Stimulated activated CD8-positive, alpha-beta memory T cell treated with anti-CD3 and anti-CD28 coated beads, Interleukin-2, amount 100 ng/mL, for 1 hour (primary cell): Measurements from ENCODE around the gene DYNLT4.
"Not testable (repeated sequence)": the region's sequence is repeated elsewhere in the genome, so short reads cannot be mapped to it uniquely, and the experiment has no call there.

Experiments
- DNase-seq, 2 donors: peaks; one replicate each; pipeline ENCODE4 v3.0.0-alpha.2; 2020; ENCODE audit warnings: low read depth in 2 of 2

The DYNLT4 gene

DNA sequence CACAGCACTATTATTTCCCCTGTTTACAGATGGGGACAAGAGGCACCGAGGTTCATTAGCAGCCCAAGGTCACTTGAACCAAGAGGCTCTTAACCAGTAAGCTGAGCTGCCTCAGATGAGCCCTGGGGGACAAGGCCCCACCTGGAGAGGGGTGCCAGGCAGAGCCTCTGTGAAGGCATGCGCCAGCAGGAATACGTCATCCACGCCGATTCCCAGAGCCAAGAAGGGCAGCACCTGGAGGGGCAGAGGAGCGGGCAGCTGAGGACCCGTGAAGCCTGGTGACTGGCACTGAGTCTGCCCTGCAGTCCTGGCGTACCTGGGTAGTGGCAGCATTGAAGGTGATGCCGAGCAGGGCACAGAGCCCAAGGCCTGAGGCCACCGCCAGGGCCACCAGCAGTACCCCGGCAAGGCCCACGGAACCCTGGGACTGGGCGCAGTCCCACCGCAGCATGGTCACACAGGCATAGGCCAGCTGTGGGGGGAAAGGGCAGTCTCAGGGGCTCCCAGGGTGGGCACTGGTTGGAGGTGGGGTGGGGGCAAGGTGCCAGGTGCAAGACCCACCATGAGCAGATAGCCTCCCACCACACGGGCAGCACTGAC, 21.8 kb upstream of the DYNLT4 start:
- no peak for DNase-seq

DNA sequence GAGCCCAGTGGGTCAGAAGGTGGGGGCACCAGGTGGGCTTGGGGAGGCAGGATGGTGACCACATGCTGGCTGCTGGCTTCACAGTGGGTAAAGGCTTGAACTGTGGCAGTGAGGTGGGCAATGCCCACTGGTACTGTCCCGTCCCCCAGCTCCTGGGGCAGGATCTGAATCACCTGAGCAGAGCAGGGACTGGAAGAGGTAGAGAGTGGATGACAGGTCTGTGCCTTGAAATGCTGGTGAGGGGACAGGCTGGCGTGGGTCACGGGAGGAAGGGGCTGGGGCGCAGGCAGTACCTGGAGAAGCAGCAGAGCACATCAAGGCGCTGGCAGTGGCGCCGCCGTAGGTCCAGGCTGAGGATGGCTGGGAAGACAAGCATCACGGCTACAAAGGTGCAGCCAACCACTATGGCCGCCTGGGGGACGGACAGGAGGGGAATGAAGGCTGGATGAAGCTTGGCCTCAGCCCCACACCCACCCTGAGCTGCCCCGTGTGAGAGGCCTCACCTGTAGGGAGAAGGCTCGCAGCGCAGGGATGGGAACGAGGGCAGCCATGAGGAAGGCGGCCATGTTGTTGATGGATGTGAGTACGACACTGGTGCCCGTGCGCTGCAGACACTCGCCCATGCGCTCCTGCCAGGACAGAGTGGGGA, 21.0 kb upstream of the DYNLT4 start:
- no peak for DNase-seq

DNA sequence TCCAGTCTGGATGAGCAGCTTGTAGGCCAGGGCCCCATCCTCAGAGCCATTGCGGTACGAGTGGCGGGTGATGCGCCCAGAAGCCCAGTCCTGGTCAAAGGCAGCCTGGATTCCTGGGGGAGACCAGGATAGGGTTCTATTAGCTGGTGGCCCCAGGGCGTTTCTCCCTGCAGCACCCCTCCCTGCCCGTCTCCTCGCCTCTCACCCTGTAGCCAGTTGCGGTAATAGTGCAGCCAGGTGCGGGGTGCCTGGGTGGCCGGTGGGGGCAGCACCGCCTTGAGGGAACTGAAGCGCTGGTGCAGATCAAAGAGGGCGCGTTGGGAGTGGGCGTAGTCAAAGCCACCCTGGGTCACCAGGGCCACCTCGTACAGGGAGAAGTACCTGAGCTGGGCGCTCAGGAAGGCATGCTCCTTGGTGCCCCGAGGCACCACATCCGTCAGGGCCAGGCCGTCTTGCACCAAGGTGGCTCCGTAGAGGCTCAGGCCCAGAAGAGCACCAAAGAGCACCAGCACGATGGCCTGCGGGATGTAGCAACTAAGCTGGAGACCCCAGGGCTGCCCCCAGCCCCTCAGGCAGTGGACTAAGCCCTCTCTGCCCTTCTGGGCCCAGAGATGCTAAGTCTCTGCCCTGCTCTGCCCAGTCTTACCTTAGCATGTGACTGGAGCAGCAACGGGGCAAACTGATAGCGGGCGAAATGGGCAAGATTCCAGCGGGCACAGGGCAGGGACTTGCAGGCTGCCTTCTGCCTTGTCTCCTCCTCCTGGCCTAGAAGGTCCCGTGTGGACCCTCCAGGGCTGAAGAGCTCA, 20.2 kb upstream of the DYNLT4 start:
- no peak for DNase-seq

DNA sequence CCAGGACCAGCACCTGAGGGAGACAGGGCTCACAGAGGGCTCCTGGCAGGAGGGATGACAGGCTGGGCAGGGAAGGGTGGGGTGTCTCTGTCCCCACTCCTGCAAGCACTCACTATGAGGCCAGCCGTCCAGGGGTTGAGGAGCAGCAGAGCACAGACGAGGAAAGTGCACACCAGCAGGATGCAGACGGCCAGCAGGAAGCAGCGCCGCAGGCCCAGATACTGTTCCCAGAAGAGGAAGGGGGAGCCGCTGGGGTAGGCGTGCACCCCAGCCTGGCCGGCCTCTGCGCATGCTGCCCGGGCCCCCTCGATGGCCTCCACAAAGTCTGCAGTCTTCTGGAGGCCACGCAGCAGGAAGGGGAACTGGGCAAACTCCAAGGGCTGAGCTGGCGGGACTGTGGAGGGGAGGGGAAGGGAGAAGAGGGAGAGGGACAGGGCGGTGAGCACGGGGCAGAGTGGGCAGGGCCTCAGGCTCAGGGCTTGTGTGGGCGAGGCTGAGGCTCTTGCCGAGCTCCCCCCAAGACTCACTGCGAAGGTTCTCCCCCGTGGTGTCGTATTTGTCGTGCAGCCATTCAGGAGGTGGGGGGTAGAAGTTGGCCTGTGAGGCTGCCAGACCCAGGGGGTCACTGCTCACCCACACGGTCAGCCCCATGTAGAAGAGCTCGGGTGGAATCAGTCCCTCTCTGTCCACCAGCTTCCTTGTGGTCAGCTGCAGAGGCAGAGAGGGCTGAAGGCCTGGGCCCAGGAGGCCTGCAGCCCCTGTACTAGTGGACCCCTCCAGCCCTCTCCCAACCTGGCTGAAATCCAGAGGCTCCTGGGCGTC, 19.4 kb upstream of the DYNLT4 start:
- DNase-seq = no peak

DNA sequence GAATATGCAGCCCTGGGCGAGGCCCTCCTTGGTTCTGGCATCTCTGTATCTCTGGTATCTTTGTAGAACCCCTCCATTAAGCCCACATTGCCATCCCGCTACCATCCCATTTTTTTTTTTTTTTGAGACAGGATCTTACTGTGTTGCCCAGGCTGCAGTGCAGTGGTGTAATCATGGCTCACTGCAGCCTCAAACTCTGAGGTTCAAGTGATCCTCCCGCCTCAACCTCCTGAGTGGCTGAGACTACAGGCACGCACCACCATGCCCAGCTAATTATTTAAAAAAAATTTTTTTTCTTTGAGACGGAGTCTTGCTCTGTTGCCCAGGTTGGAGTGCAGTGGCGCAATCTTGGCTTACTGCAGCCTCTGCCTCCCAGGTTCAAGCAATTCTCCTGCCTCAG, 17.2 kb upstream of the DYNLT4 start:
- not testable (repeated sequence) for DNase-seq

DNA sequence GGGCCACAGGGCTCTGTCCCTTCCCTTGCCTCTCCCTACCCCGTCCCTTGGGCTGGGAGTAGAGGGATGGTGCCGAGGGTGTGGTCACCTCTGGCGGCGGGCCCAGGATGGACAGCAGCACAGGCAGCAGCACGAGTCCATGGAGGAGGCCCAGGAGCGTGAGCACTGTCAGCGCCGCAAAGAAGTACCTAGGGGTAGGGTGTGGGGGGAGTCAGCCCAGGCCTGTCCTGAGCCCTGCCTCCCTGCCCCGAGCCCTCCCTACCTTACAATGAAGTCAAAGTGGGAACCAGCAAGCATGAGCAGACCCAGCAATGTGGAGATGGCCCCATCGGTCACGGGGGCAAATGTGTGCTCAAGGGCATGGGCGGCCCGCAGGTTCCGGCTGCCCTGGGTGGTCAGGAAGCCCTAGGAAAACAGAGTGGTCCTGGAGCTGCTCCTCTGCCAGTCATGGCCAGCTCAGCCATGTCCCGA, 15.9 kb upstream of the DYNLT4 start:
- no peak for DNase-seq

DNA sequence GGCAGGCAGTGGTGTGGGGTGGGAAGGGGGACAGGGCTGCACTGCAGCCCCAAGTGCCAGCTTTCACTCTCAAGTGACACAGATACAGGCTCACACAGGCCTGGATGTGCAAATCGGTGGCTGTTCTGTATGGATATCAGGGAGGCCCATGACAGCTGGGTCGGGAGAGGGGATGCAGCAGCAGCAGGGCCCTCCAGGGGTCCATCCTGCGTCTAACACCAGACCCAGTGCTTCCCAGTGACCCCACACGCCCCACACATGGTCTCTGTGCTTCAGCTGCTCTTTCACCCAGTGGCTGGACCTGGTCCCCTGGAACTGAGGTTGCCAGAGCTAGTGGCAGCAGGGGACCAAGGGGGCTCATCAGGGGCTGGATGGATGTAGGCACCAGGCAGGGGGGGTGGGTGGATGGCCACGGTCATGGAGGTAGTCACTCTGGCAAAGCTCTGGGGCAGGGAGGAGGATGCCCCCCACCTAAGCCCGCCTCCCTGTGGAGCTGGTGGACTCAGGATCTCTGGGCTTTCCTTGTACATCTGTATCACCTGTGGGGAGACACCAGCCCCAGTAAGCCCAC, 15.1 kb upstream of the DYNLT4 start:
- no peak for DNase-seq

DNA sequence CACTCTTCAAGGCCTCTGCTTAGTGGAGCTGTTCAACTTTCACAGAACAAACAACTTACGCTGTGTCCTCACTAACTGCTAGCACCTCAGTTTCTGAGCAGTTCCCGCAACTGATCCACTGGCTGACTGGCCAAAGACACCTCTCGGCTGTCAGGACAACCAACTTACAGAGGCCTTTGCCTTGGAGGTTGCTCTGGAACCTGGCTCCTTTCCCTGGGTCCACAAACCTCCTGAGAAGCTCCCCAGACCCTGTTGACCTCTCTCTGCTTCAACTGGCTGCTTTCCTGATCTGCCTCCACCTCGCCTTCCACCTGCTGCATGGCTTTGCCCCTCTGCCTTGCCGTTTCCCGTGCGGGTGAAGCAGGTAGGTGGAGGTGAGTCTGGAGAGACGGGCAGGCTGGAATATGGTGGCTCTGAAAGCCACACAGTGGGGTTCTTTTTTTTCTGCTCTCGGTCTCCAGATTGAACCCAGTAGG, 14.1 kb upstream of the DYNLT4 start:
- no peak for DNase-seq

DNA sequence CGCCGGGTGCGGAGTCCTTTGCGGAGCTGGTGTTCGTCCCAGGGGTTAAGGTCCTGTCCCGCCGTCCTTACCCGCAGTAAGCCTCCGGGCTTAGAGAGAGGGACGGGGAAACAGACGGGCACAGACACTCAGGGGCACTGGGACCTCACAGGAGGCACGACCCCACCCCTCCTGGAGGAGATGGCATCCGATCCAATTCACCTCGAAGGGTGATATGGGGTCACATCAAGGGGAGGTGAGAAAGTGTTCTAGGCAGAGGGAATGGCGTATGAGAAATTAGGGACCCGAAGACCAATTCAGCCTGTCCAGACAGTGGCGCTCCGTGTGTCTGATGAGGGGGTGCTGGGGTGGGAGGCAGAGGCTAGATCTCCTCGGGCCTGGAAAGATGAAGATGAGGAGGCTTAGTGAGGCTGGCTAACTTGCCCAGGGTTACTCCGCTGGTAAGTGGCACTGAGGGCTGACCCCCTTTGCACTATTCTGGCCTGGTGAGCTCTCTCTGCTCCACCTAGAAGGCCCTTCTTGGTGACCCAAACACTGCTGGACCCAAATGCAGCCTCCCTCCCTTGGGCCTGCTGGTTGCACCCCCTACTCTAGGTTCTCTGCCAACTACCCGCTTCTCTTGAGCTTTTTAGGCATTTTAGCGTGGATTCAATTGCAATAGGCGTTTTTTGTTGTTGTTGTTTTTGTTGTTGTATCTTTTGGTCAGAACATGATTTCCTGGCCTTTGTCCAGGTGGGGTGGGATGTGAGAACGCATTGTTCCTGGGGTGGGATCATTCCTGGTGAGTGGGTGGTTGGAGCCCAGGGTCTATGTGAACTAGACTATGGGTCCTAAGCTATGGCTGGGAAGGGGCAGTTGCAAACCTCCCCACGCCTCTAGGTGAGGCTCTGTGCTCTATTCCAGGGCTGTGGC, 13.4 kb upstream of the DYNLT4 start:
- no peak for DNase-seq

DNA sequence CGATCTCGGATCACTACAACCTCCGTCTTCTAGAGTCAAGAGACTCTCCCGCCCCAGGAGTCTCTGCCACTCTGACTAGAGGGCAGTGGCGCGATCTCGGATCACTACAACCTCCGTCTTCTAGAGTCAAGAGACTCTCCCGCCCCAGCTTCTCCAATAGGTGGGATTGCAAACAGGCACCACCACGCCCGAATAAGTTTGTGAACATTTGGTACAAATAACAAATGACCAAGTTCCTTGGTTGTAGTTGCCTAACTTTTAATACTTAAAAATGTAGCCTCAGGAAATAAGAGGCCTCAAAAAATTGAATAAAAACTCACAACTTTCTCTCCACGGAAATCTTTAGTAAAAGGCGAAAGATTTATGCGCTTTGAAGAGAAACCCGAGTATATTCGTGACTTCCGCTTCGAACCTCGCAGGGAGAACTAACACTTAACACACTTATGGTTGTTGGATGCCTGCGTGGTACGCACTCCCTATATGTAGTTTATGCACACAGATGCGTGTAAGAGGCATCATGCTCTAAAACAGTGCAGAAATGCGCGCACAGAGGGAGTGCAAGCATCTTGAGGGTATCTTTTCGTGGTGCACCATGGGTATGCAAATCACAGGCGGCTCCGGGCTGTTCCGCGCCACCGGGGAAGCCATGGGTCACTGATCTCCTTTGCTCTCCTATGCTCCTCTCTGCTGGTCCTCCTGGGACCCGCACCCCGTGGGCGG, 12.6 kb upstream of the DYNLT4 start:
- DNase-seq = peak; percentile 62 to 64

DNA sequence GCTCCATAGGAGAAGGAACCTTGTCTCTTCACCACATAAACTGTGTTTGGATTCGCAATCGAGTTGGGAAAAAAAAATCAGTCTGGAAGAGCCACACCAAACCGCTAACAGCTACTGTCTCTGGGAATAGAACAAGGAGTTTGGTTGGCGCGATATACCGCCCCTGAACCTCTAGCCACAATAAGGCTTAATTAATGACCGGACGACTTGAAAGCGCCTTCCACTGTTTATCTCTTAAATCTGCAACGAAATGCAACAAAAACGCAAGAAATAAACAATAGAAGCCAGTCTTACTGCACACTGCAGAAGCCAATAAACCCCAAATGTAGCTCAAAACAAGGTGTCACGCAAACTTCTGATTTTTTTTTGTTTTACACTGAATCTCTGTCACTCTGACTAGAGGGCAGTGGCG, 12.1 kb upstream of the DYNLT4 start:
- DNase-seq = no peak

DNA sequence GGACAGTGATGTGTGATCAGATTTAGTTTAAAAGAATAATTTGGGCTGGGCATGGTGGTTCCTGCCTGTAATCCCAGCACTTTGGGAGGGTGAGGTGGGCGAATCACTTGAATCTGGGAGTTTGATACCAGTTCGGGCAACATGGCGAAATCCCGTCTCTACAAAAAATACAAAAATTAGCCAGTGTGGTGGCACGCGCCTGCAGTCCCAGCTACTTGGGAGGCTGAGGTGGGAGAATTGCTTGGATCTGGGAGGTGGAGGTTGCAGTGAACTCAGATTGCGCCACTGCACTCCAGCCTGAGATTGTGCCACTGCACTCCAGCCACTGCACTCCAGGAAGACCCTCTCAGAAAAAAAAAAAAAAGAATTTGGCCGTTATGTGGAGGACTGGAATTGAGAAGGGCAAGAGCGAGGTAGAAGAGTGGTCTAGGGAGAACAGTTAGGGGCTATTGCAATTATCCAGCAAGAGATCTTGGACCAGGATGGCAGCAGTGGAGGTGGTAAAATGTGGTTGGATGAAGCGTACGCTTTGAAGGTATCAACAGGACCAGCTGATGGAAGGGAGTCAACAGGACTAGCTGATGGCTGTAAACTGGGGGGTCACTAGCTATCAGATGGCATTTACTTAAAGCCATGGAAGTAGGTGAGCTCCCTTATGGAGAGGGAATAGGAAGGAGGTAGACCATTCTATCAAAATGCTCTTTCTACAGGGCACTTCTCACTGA, 10.8 kb upstream of the DYNLT4 start:
- DNase-seq = no peak

DNA sequence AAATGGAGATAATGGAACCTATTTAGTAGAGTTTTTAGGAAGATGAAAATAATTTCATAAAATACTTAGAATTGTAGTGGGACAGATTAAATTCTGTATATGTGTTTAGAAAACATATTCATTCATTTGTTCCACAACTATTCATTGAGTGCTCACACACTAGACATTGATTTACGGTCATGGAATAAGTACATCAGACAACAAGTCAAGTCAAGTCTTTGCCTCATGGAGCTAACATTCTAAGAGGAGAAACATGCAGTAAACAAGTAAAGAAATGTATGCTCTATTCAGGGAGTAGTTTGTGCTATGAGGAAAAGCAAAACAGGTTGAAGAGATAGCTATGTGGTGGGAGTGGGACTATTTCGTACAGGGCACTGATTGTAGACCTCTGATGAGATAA, 10.2 kb upstream of the DYNLT4 start:
- no peak for DNase-seq

DNA sequence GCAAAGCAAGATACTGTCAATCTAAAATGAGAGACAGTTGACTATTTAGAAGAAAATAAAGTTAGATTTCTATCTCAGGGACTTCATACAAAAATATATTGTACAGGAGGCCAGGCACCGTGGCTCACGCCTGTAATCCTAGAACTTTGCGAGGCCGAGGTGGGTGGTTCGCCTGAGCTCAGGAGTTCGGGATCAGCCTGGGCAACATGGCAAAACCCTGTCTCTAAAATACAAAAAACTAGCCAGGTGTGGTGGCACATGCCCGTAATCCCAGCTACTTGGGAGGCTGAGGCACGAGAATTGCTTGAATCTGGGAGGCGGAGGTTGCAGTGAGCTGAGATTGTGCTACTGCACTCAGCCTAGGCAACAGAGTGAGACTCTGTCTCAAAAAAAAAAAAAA, 8.8 kb upstream of the DYNLT4 start:
- DNase-seq = not testable (repeated sequence)

DNA sequence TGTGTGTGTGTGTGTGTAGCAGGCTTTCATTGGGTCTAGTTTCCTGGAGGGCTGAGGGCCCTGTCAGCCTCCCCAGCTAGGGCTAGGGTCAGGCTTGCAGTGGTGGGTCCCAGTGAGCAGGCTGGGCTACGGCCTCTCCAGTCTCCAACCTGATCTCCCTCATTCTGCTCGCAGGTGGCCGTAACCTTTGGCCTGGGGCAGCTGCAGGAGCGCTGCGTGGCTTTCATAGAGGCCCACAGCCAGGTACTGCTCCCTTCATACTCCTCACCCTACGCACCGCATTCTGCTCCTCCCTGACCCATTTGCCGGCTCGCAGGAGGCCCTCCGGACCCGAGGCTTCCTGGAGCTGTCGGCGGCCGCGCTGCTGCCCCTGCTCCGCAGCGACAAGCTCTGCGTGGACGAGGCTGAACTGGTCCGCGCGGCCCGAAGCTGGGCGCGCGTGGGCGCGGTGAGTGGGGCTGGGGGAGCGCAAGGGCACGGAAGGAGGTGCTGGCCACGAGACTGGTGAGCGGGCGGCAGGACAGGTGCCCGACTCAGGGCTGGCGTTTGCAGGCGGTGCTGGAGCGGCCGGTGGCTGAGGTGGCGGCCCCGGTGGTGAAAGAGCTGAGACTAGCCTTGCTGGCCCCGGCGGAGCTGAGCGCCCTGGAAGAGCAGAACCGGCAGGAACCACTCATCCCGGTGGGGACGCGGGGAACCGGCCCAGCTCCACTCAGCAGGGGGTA, 5.8 kb upstream of the DYNLT4 start:
- DNase-seq = no peak

DNA sequence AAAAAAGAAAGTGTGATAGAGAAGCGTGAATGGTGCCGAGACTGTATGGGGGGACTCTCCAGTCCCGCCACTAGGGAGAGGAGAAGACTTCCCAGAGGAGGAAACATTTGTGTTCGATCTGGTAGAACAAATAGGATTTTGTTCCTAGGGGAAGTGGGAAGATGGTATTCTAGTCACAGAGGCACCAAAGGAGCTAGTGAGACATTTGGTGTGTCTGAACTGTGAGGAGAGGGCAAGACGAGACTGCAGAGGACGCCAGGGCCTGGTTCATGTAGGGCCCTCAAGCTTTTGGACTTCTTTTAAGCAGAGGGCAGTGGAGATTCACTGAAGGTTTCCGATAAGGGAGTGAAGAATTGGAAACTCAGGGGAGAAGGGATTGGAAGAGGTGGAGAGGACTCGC, 4.1 kb upstream of the DYNLT4 start:
- DNase-seq = no peak

DNA sequence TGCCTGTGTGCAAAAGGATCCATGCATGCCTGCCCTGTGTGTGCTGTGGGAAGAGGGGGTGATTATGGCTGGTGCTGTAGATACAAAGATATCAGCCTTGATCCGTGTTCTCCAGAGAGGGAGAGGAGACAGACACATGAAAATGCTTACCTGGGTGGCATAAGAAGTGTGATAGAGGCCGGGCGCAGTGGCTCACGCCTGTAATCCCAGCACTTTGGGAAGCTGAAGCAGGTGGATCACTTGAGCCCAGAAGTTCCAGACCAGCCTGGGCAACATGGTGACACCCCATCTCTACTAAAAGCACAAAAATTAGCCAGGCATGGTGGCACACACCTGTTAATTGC, 3.6 kb upstream of the DYNLT4 start:
- DNase-seq = not testable (repeated sequence)

DNA sequence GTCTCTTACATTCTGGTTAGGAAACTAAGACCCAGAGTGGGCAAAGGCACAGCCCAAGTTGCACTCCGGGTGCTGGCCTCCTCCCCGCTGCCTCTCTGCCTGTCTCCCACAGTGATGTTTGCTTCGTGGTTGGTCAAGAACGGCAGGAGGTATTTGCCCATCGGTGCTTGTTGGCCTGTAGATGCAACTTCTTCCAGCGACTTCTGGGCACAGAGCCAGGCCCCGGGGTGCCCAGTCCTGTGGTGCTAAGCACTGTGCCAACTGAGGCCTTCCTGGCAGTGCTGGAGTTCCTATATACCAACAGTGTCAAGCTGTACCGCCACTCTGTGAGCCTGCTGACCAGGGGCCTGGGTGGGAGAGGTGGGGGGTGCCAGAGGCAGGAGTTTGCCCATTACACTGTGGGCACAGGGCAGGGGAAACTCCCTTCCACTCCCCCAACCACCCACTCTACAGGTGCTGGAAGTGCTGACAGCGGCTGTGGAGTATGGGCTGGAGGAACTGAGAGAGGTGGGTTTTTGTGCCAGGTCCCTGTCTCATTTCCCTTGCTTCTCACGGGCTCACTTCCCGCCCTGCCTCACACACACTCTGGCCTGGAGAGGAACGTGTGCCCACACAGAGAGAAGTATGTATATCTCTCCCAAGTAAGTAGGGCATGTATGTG, 3.1 kb upstream of the DYNLT4 start:
- no peak for DNase-seq
